ENCODE data around the gene ADGRF4.

ADGRF4 gene, protein sequence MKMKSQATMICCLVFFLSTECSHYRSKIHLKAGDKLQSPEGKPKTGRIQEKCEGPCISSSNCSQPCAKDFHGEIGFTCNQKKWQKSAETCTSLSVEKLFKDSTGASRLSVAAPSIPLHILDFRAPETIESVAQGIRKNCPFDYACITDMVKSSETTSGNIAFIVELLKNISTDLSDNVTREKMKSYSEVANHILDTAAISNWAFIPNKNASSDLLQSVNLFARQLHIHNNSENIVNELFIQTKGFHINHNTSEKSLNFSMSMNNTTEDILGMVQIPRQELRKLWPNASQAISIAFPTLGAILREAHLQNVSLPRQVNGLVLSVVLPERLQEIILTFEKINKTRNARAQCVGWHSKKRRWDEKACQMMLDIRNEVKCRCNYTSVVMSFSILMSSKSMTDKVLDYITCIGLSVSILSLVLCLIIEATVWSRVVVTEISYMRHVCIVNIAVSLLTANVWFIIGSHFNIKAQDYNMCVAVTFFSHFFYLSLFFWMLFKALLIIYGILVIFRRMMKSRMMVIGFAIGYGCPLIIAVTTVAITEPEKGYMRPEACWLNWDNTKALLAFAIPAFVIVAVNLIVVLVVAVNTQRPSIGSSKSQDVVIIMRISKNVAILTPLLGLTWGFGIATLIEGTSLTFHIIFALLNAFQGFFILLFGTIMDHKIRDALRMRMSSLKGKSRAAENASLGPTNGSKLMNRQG

GRCh38 chr6:47698342-47698787, at the start of gene ADGRF4:
Gene ADGRF4 (plus strand): TSS chr6:47698580. CDS start chr6:47707246, 8,666 bp downstream.
- Histone ChIP-seq H3K27me3 (ENCODE audit: low read depth, low read length) (no peaks in the 10 kb centered on the region), H4K20me1 (ENCODE audit: insufficient read depth, low read length) (no peaks in the 10 kb centered on the region), H3K9ac (ENCODE audit: low read length) (no peak within 1 kb of the TSS), H3K27ac (ENCODE audit: low read length) (no peak within 1 kb of the TSS), H2AFZ (ENCODE audit: low read depth, low read length) (peak within 1 kb of the TSS; percentile 50), H3K4me1 (ENCODE audit: low read length) (peaks cover 27% of the 10 kb centered on the region), H3K4me3 (ENCODE audit: low read length) (no peak within 1 kb of the TSS), H3K4me2 (ENCODE audit: low read length) (no peak within 1 kb of the TSS), H3K79me2 (ENCODE audit: low read length) (no peaks in the 10 kb centered on the region), H3K9me3 (ENCODE audit: insufficient read depth, low read length) (no peaks in the 10 kb centered on the region), H3K36me3 (replicated peaks; ENCODE audit: low read depth, low read length) (no peaks in the 10 kb centered on the region)
- no peak for TF ChIP-seq EZH2phosphoT487 (IDR thresholded peaks at IDR 0.05; ENCODE audit: low read depth)
- TF ChIP-seq, protein P1, sequence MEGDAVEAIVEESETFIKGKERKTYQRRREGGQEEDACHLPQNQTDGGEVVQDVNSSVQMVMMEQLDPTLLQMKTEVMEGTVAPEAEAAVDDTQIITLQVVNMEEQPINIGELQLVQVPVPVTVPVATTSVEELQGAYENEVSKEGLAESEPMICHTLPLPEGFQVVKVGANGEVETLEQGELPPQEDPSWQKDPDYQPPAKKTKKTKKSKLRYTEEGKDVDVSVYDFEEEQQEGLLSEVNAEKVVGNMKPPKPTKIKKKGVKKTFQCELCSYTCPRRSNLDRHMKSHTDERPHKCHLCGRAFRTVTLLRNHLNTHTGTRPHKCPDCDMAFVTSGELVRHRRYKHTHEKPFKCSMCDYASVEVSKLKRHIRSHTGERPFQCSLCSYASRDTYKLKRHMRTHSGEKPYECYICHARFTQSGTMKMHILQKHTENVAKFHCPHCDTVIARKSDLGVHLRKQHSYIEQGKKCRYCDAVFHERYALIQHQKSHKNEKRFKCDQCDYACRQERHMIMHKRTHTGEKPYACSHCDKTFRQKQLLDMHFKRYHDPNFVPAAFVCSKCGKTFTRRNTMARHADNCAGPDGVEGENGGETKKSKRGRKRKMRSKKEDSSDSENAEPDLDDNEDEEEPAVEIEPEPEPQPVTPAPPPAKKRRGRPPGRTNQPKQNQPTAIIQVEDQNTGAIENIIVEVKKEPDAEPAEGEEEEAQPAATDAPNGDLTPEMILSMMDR (IDR thresholded peaks at IDR 0.05; ENCODE audit: low read depth, low read length) = no peak

- Histone ChIP-seq H3K4me3 (ENCODE audit: low read length) (no peak overlapping the region; the same call in 1 of the 2 replicates), H2AFZ (ENCODE audit: low read depth, low read length) (peak overlapping the region; percentile 37), H3K27ac (ENCODE audit: low read length) (peak overlapping the region; percentile 49; the same call in 1 of the 2 replicates), H3K27me3 (ENCODE audit: low read depth, low read length) (no peaks in the 10 kb centered on the region), H3K9me3 (ENCODE audit: insufficient read depth, low read length) (no peaks in the 10 kb centered on the region), H3K9ac (ENCODE audit: low read length) (no peak overlapping the region; the same call in 1 of the 2 replicates), H3K4me1 (ENCODE audit: low read length) (peaks cover 56% of the 10 kb centered on the region), H3K36me3 (replicated peaks; ENCODE audit: low read depth, low read length) (peaks cover 19% of the 10 kb centered on the region), H4K20me1 (ENCODE audit: insufficient read depth, low read length) (no peaks in the 10 kb centered on the region), H3K79me2 (ENCODE audit: low read length) (no peaks in the 10 kb centered on the region), H3K4me2 (ENCODE audit: low read length) (peak overlapping the region; percentile 16; the same call in 1 of the 2 replicates)
- TF ChIP-seq, protein P1 (IDR thresholded peaks at IDR 0.05; ENCODE audit: low read depth, low read length) = no peak
- TF ChIP-seq EZH2phosphoT487 (IDR thresholded peaks at IDR 0.05; ENCODE audit: low read depth) = no peak
Measured at GRCh38 chr6:47650553-47651432, 47.6 kb upstream of the ADGRF4 start.

DNA sequence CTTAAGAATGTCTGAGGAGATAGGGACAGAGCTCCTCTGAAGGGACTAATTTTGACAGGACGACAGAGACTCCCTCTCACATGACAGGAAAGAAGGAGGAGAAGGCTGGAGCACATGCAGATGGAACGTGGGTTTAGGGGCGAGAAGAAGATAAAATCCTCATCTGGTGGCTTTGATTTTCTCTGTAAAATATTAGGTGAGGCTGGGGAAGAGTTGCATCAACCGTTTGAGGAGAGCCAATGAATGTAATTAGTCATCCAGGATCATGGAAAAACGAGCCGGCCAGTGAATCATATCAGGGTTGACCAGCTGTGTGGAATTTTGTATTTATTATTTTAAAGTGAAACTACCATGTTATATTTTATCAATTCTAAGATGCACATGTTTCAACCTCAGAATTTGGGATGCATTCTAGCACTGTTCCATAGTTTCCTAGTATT, 46.9 kb upstream of the ADGRF4 start:
- Histone ChIP-seq H3K9me3 (ENCODE audit: insufficient read depth, low read length) (no peaks in the 10 kb centered on the region), H3K9ac (ENCODE audit: low read length) (no peak overlapping the region), H2AFZ (ENCODE audit: low read depth, low read length) (peak overlapping the region; percentile 16; the same call in 1 of the 2 replicates), H3K79me2 (ENCODE audit: low read length) (no peaks in the 10 kb centered on the region), H3K27ac (ENCODE audit: low read length) (no peak overlapping the region), H3K4me3 (ENCODE audit: low read length) (no peak overlapping the region), H3K36me3 (replicated peaks; ENCODE audit: low read depth, low read length) (peaks cover 19% of the 10 kb centered on the region), H3K27me3 (ENCODE audit: low read depth, low read length) (no peaks in the 10 kb centered on the region), H4K20me1 (ENCODE audit: insufficient read depth, low read length) (no peaks in the 10 kb centered on the region), H3K4me2 (ENCODE audit: low read length) (no peak overlapping the region), H3K4me1 (ENCODE audit: low read length) (peaks cover 56% of the 10 kb centered on the region)
- no peak for TF ChIP-seq EZH2phosphoT487 (IDR thresholded peaks at IDR 0.05; ENCODE audit: low read depth)
- TF ChIP-seq, protein P1 (IDR thresholded peaks at IDR 0.05; ENCODE audit: low read depth, low read length) = no peak

Data from OCI-LY3 (cell line).